ENCODE results near the gene LY6G6D.

Gene LY6G6D

DNA sequence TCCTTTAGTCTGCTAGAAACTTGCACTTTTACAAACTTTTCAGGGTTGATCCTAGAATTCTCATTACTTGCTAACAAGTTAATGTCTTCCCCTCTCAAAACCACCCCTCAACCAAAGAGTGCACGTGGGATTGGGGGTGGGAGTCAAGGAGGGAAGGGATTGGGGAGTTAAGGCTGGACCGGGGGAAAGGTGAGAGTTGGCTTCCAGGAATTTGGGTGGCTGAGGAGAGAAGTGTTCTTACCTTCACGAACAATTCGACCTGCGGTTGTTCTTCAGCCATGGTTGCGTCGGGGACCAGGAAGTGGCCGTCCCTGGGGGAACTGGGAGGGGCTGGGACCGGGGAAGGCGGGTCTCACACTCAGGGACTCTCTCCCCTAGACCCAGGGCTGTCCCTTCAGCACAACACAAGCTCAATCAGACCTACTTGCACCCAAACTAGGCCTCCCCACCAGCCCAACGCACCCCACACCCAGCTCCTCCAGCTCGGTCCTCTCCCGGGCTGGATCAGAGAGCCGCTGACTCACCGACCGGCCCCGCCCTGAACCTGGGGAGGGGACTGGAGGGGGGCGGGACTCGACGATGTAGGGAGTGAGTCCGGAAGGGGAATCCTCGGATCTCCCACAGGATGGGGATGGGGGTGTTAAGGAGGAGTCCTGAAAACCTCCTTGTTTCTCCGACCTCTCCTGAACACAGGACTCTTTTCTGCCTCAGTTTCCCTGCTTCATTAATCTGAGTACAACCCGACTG lies 21.0 kb downstream of the LY6G6D start, which contains the start of gene CLIC1:
CLIC1 (minus strand) TSS at position 510 of the 747 bp plus-strand sequence; CDS start at position 280, 230 bp downstream.
- H3K9me3 Mint-ChIP-seq = no peaks in the 10 kb centered on the region
- H3K27ac Mint-ChIP-seq = peak within 1 kb of the TSS; percentile 92
- H3K27me3 Mint-ChIP-seq = no peaks in the 10 kb centered on the region
- peaks cover 7% of the 10 kb centered on the region for H3K36me3 Mint-ChIP-seq
- peak within 1 kb of the TSS; percentile 96 for H3K4me3 Mint-ChIP-seq
- H3K4me1 Mint-ChIP-seq = peaks cover 55% of the 10 kb centered on the region

DNA sequence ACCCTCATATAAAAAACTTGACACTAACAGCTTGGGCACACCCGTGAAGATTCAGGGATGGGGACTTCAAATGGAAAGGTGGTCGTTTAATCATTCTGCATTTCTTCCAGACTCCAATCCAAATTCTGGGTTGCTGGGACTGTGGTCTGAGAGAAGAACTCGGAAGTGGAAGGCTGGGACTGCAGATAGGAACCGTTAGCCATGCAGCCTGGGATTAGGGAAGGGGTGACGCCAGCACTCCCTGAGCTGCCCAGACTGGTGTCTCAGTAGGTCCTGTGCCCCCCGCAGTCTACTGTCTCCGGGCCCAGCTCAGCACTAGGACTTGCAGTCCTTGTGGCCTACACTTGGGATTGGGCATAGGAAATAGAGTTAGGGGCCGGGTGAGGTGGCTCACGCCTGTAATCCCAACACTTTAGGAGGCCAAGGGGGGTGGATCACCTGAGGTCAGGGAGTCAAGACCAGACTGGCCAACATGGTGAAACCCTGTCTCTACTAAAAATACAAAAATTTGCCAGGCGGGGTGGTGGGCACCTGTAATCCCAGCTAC lies 21.7 kb downstream of the LY6G6D start:
- peaks cover 58% of the 10 kb centered on the region for H3K4me1 Mint-ChIP-seq
- peaks cover 10% of the 10 kb centered on the region for H3K36me3 Mint-ChIP-seq
- H3K9me3 Mint-ChIP-seq = no peaks in the 10 kb centered on the region
- no peaks in the 10 kb centered on the region for H3K27me3 Mint-ChIP-seq
- peak overlapping the region; percentile 96 for H3K4me3 Mint-ChIP-seq
- H3K27ac Mint-ChIP-seq = peak overlapping the region; percentile 65

- H3K27me3 Mint-ChIP-seq = no peaks in the 10 kb centered on the region
- H3K27ac Mint-ChIP-seq = peak overlapping the region; percentile 66
- peaks cover 59% of the 10 kb centered on the region for H3K4me1 Mint-ChIP-seq
- peak overlapping the region; percentile 96 for H3K4me3 Mint-ChIP-seq
- H3K36me3 Mint-ChIP-seq = peaks cover 9% of the 10 kb centered on the region
- no peaks in the 10 kb centered on the region for H3K9me3 Mint-ChIP-seq
These were observed 22.3 kb downstream of the LY6G6D start for GRCh38 chr6:31737315-31737990.

DNA sequence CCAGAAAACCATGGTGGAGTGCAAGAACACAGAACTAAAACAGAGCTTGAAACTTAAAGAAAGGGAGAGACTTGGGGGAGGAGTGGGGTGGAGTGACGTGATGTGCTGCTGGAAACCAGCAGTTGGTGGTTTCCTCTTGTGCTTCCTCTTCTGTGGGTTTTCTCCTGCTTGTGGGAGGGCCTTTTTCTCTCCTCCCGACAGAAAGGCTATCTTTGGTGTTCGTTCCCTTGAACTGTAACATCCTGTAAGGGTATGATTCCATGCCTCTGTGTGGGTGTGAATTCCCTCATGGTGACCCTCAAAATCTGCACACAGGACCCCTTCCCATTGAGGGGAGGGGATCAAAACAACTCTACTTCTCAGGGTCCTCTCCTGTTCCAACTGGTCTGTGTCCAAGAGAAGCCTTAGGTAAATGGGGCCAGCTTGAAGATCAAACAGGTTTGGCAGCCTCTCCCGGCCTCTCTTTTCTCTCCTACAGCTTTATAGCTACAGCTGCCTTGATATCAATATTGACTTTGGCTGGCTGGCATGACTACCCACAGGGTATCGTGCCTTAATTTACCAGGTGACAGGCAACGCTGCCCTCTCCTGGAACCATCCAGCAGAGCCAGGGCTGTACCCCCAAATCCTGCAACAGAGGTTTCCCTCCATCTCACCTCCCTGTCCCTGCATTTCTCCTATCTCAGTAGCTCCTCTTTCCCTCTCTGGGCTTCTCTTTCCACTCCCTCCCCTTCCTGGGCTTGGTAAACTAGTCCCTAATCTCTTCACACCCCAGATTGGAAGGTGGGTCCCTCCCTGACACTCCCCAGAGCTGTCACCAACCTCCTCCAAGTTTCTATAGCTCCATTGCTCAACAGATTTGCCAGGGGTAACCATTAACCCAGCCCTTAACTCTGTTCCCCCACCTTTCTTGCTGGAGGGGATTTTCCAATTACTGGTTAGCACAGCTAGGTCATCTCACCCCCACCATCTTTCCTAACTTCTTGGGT lies 23.1 kb downstream of the LY6G6D start:
- H3K27me3 Mint-ChIP-seq = no peaks in the 10 kb centered on the region

GRCh38 chr6:31739639-31740396 lies 24.7 kb downstream of the LY6G6D start, which contains the start of gene MSH5:
MSH5 (plus strand) TSS chr6:31740005; CDS start chr6:31740467, 462 bp downstream.
- Mint-ChIP-seq H3K27ac (peak within 1 kb of the TSS; percentile 94), H3K4me3 (peak within 1 kb of the TSS; percentile 98), H3K36me3 (peaks cover 10% of the 10 kb centered on the region), H3K27me3 (no peaks in the 10 kb centered on the region), H3K9me3 (no peaks in the 10 kb centered on the region), H3K4me1 (peaks cover 43% of the 10 kb centered on the region)

More for the DNA sequence above, 23.1 kb downstream of the LY6G6D start:
- H3K36me3 Mint-ChIP-seq = peaks cover 10% of the 10 kb centered on the region
- H3K9me3 Mint-ChIP-seq = no peaks in the 10 kb centered on the region
- H3K27ac Mint-ChIP-seq = peak overlapping the region; percentile 66
- peaks cover 56% of the 10 kb centered on the region for H3K4me1 Mint-ChIP-seq
- peak overlapping the region; percentile 96 for H3K4me3 Mint-ChIP-seq

DNA sequence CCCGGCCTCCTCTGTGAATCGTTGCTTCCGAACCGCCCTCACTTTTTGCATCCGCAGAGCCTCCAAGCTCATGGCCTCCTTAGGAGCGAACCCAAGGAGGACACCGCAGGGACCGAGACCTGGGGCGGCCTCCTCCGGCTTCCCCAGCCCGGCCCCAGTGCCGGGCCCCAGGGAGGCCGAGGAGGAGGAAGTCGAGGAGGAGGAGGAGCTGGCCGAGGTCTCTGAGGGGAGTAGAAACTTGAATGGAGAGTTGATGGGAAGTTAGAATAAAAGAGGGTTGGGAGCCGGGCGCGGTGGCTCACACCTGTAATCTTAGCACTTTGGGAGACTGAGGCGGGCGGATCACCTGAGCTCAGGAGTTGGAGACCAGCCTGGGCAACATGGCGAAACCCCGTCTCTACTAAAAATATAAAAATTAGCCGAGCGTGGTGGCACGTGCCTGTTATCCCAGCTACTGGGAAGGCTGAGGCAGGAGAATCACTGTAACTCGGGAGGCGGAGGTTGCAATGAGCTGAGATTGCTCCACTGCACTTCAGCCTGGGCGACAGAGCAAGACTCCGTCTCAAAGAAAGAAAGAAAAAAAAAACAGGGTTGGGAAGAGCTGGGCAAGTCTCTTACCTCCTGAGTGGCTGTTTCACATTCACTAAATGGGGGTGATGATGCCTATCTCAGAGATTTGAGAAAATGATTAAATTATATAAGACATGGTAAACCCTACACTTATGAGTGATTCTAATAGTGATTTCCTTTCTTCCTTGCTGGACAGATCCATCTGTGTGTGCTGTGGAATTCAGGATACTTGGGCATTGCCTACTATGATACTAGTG lies 25.5 kb downstream of the LY6G6D start:
- Mint-ChIP-seq H3K4me3 (peak overlapping the region; percentile 98), H3K27ac (peak overlapping the region; percentile 94), H3K27me3 (no peaks in the 10 kb centered on the region), H3K4me1 (peaks cover 43% of the 10 kb centered on the region), H3K36me3 (peaks cover 10% of the 10 kb centered on the region), H3K9me3 (no peaks in the 10 kb centered on the region)

DNA sequence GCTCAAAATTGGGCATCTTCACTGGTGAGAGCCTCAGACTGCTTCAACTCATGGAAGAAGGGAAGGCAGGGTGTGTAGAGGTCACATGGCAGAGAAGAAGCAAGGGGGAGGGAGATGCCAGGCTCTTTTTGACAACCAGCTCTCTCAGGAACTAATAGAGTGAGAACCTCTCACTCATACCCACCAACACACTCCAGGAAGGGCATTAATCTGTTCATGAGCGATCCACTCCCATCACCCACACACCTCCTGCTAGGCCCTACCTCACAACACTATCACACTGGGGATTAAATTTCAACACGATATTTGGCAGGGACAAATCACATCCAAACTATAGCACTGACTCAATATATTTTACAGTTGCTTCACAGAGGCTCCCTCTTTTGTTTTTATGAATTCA lies 26.7 kb downstream of the LY6G6D start:
- Mint-ChIP-seq H3K4me3 (peak overlapping the region; percentile 65), H3K9me3 (no peaks in the 10 kb centered on the region), H3K27me3 (no peaks in the 10 kb centered on the region), H3K36me3 (peaks cover 10% of the 10 kb centered on the region), H3K4me1 (peaks cover 39% of the 10 kb centered on the region), H3K27ac (no peak overlapping the region)

GRCh38 chr6:31742894-31743293 lies 27.7 kb downstream of the LY6G6D start:
- no peaks in the 10 kb centered on the region for H3K9me3 Mint-ChIP-seq
- H3K27me3 Mint-ChIP-seq = no peaks in the 10 kb centered on the region
- H3K4me3 Mint-ChIP-seq = no peak overlapping the region
- peaks cover 10% of the 10 kb centered on the region for H3K36me3 Mint-ChIP-seq
- peaks cover 28% of the 10 kb centered on the region for H3K4me1 Mint-ChIP-seq
- H3K27ac Mint-ChIP-seq = no peak overlapping the region

GRCh38 chr6:31744422-31744821 lies 29.3 kb downstream of the LY6G6D start:
- Mint-ChIP-seq H3K27me3 (no peaks in the 10 kb centered on the region), H3K9me3 (no peaks in the 10 kb centered on the region), H3K36me3 (peaks cover 10% of the 10 kb centered on the region), H3K4me3 (no peak overlapping the region), H3K27ac (no peak overlapping the region), H3K4me1 (peaks cover 13% of the 10 kb centered on the region)

DNA sequence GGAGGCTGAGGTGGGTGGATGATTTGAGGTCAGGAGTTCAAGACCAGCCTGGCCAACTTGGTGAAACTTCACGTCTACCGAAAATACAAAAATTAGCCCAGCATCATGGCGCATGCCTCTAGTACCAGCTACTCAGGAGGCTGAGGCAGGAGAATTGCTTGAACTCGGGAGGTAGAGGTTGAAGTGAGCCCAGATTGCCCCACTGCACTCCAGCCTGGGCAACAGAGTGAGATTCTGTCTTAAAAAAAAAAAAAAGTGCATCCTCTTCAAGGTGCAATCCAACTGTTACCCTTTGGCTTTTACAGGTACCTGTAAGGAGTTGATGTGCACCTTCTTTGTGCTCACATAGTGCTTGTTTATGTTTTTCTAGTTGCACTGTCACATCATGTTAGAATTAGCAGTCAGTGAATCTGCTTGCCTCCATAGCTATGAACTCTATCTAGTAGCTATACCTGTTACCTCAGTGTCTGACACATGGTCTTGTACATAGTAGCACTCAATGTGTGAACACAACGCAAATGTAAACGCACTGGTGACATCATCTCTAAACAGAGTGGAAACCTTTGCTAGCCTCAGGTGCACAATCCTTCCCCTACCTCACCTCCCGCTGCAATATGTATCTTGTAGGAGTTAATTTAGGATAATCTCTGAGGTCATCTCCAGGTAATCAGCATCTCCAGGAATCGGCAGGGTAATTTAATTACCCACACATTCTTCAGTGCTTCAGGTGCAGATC lies 34.3 kb downstream of the LY6G6D start:
- Mint-ChIP-seq H3K4me3 (no peak overlapping the region), H3K27me3 (no peaks in the 10 kb centered on the region), H3K9me3 (no peaks in the 10 kb centered on the region), H3K27ac (no peak overlapping the region), H3K36me3 (no peaks in the 10 kb centered on the region), H3K4me1 (no peaks in the 10 kb centered on the region)

GRCh38 chr6:31750411-31751022 lies 35.4 kb downstream of the LY6G6D start:
- Mint-ChIP-seq H3K4me3 (no peak overlapping the region), H3K27ac (no peak overlapping the region), H3K27me3 (no peaks in the 10 kb centered on the region), H3K9me3 (no peaks in the 10 kb centered on the region), H3K36me3 (no peaks in the 10 kb centered on the region), H3K4me1 (no peaks in the 10 kb centered on the region)

GRCh38 chr6:31752739-31753319 lies 37.7 kb downstream of the LY6G6D start:
- peak overlapping the region; percentile 43 for H3K27ac Mint-ChIP-seq
- no peaks in the 10 kb centered on the region for H3K9me3 Mint-ChIP-seq
- H3K27me3 Mint-ChIP-seq = no peaks in the 10 kb centered on the region
- no peak overlapping the region for H3K4me3 Mint-ChIP-seq
- no peaks in the 10 kb centered on the region for H3K4me1 Mint-ChIP-seq
- H3K36me3 Mint-ChIP-seq = no peaks in the 10 kb centered on the region

DNA sequence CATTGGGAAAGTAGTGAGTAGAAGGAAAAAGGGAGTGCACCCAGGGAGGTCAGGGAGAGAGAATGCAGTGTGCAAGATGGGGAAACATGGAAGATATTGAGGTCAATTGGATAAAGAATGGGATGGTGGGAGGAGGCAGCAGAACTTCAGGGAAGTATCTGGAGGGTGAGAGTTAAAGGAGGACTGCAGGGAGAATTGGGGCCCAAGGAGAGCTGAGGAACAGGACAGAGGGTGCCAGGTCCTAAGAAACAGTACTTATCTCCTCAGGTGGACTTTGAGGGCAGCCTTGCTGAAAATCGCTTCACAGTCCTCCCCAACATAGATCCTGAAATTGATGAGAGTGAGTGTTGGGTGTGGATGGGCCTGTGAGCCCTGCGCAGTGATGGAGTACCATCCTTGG lies 43.1 kb downstream of the LY6G6D start:
- no peaks in the 10 kb centered on the region for H3K9me3 Mint-ChIP-seq
- no peaks in the 10 kb centered on the region for H3K27me3 Mint-ChIP-seq
- H3K4me1 Mint-ChIP-seq = no peaks in the 10 kb centered on the region
- no peak overlapping the region for H3K4me3 Mint-ChIP-seq
- H3K27ac Mint-ChIP-seq = no peak overlapping the region
- peaks cover 15% of the 10 kb centered on the region for H3K36me3 Mint-ChIP-seq
